Measurements from ENCODE around the gene TRAF7. TPM values are rescaled to one million over a fixed set of nuclear protein-coding genes. Genes with fewer than 3 reads are reported as not detected.
"Not testable (repeated sequence)": the region's sequence is repeated elsewhere in the genome, so short reads cannot be mapped to it uniquely, and the experiment has no call there.

The TRAF7 gene
- total RNA-seq, 6 donors from 2014 or later = 34.6 to 72.6 (median 52.9) TPM

DNA sequence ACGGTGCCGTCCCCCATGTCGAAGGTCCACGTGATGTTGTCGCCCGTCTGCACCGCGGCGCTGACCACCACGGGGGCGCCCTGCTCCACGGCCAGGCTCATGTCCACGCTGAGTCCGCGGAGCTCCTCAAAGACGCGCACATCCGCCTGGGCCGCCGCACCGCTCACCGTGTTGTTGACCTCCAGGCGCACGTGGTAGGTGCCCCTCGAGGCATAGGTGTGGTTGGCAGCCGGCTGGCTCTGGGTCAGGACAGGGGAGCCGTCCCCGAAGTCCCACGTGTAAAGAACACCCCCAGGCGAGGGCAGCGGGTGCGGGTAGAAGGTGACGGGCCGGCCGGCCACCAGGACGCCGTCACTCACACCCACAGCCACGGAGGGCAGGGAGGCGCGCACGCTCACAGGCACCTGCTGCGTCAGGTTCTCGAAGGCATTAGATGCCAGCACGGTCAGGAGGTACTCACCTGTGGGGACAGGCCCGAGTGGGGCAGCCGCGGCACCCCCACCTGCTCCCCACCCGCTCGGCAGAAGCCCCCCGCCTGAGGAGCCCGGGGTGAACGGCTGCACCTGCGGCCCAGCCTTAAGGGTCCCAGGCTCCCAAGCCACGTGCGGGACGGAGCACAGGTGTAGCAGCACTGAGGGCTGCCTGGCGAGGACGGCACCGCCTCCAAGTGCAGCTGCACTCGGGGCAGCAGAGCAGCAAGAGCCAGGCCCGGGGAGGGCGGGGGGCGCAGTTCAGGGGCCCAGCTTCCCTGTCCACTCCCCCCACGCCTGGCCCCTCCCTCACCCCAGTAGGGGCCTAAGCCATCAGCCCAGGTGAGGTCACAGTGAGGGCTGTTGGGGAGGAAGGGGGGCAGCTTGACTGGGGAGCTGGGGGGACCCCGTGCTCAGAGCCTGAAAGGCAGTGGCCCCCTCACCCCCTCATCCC is 43.9 kb upstream of the TRAF7 start:
- DNase-seq = peak in 1 of 2 donors; percentile 75
- peak in 1 of 2 donors; percentile 35 for ATAC-seq (ENCODE audit: low FRiP score in 2 of 2)

GRCh38 chr16:2112539-2113106 is 43.0 kb upstream of the TRAF7 start:
- peak in 1 of 2 donors; percentile 72 for DNase-seq
- peaks cover 5 to 74% (median 57%) of the 10 kb centered on the region in 4 donors for H3K36me3 ChIP-seq
- not testable (repeated sequence) for H3K9me3 ChIP-seq; H3K27ac ChIP-seq; ATAC-seq (ENCODE audit: low FRiP score in 2 of 2); H3K27me3 ChIP-seq; H3K4me3 ChIP-seq; H3K4me1 ChIP-seq
- WGBS, 2 donors = 87 to 92% methylated on average over 6 to 19 of the region's 30 CpGs

More for the DNA sequence above, 43.9 kb upstream of the TRAF7 start:
- WGBS, 2 donors = 95 to 99% methylated on average over 25 to 48 of the region's 65 CpGs
- H3K4me1 ChIP-seq, H3K27me3 ChIP-seq, H3K9me3 ChIP-seq, H3K4me3 ChIP-seq, H3K27ac ChIP-seq: not testable (repeated sequence)
- H3K36me3 ChIP-seq = peaks cover 5 to 79% (median 58%) of the 10 kb centered on the region in 4 donors

DNA sequence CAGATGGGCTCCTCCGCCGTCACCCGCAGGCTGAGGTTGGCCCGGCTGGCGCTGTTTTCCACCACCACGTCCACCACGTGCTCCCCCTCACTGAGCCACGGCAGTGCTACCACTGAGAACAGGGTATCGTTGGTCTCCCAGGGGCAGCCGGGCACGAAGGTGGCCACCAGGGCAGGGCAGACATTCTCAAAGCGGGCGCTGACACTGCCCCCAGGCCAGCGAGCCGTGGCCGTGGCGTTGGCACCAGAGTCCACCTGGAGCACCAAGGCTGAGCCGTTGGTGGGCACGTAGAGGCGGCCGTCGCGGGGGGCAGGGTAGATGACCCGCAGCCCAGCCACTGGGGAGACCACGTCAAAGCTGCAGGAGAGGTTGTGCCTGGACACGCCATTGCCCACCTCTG is 41.4 kb upstream of the TRAF7 start:
- not testable (repeated sequence) for ATAC-seq (ENCODE audit: low FRiP score in 2 of 2); H3K9me3 ChIP-seq; H3K4me1 ChIP-seq; H3K4me3 ChIP-seq; H3K27ac ChIP-seq; H3K27me3 ChIP-seq
- 97 to 100% methylated on average over 20 of the region's 26 CpGs for WGBS, 2 donors
- peak in 1 of 2 donors; percentile 76 for DNase-seq
- H3K36me3 ChIP-seq = peaks cover 5 to 58% (median 44%) of the 10 kb centered on the region in 4 donors

DNA sequence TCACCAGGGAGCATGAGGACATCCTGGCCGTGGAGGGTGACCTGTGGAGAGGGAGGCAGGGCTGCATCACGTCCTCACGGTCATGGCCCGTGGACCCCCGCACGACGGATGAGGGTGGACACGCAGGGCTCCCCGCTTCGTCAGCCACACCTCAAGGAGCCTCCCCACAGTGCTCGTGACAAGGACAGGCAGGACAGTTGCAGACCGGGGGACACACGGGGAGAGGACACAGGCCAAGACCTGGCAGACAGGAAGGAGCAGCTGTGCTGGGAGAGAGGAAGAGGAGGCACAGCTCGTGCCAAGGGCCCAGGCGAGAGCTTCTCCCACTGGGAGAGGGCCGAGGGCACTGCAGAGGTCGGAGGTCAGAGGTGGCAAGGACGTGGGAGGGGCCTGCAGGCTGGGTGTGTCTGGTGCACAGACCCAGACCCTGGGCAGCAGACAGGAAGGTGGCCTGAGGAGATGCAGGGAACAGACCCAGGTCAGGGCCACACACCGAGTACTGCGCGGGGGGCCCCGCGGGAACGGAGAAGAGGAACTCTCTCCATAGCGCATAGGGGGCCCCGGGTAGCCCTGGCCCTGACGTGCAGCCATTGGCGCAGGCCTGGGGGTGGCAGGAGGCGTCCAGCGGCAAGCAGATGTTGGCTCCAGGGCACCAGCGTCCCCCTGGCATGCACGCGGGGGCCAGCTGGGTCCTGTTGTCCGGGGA is 40.5 kb upstream of the TRAF7 start:
- 87 to 88% methylated on average over 12 to 18 of the region's 34 CpGs for WGBS, 2 donors
- not testable (repeated sequence) for H3K27ac ChIP-seq; H3K4me1 ChIP-seq; ATAC-seq (ENCODE audit: low FRiP score in 2 of 2); H3K27me3 ChIP-seq; H3K4me3 ChIP-seq; H3K9me3 ChIP-seq
- peaks cover 5 to 50% (median 38%) of the 10 kb centered on the region in 4 donors for H3K36me3 ChIP-seq
- DNase-seq = peak in 1 of 2 donors; percentile 66

- Histone ChIP-seq H3K4me1 (peaks cover 0 to 9% (median 5%) of the 10 kb centered on the region in 4 donors), H3K9me3 (no peaks in the 10 kb centered on the region), H3K27me3 (no peaks in the 10 kb centered on the region), H3K27ac (no peak overlapping the region), H3K4me3 (no peak overlapping the region), H3K36me3 (peaks cover 5 to 44% (median 34%) of the 10 kb centered on the region in 4 donors)
- WGBS, 2 donors = 93% methylated on average over 9 of the region's 13 CpGs; no CpG with 5 or more reads in 1 of the 2 donors
- no peak for TF ChIP-seq POLR2A (IDR thresholded peaks at IDR 0.05)
- TF ChIP-seq CTCF (IDR thresholded peaks at IDR 0.05) = no peak
- no peak for TF ChIP-seq POLR2AphosphoS5 (IDR thresholded peaks at IDR 0.05)
- TF ChIP-seq EP300 (IDR thresholded peaks at IDR 0.05) = no peak
- ATAC-seq (ENCODE audit: low FRiP score in 2 of 2) (no peak), DNase-seq (peak in 1 of 2 donors; percentile 73)
These were observed 40.0 kb upstream of the TRAF7 start for GRCh38 chr16:2115591-2115973.

GRCh38 chr16:2116428-2116827 is 39.2 kb upstream of the TRAF7 start:
- Histone ChIP-seq H3K36me3 (peaks cover 0 to 36% (median 26%) of the 10 kb centered on the region in 4 donors), H3K4me1 (peaks cover 0 to 13% (median 5%) of the 10 kb centered on the region in 4 donors)
- H3K4me3 ChIP-seq; H3K27me3 ChIP-seq; H3K9me3 ChIP-seq; H3K27ac ChIP-seq; ATAC-seq (ENCODE audit: low FRiP score in 2 of 2): not testable (repeated sequence)
- WGBS, 2 donors = 84% methylated on average over 8 of the region's 24 CpGs; no CpG with 5 or more reads in 1 of the 2 donors
- DNase-seq = peak in 1 of 2 donors; percentile 78

DNA sequence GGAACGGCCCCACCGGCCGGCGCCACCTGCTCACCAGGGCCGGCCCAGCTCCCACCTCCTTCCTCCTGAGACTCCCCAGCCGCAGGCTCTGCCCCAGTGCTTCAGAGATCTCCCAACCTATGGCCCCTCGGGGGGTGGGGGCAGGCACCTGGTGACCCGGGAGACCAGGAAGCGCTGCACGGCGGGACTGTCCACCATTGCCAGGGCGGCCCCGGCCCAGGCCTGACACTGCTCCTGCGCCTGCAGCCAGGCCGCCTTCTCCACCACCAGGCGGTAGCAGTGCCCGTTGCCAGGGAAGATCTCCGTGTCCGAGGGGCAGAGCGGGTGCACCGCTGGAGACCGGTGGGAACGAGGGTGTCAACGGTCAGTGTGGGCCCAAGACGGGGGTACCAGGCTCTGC is 38.2 kb upstream of the TRAF7 start:
- 93% methylated on average over 13 of the region's 25 CpGs; no CpG with 5 or more reads in 1 of the 2 donors for WGBS, 2 donors
- ATAC-seq (ENCODE audit: low FRiP score in 2 of 2); H3K27ac ChIP-seq; H3K27me3 ChIP-seq; H3K4me3 ChIP-seq; H3K9me3 ChIP-seq: not testable (repeated sequence)
- peaks cover 0 to 27% (median 17%) of the 10 kb centered on the region in 4 donors for H3K36me3 ChIP-seq
- H3K4me1 ChIP-seq = peaks cover 0 to 21% (median 9%) of the 10 kb centered on the region in 4 donors
- peak in 1 of 2 donors; percentile 64 for DNase-seq

DNA sequence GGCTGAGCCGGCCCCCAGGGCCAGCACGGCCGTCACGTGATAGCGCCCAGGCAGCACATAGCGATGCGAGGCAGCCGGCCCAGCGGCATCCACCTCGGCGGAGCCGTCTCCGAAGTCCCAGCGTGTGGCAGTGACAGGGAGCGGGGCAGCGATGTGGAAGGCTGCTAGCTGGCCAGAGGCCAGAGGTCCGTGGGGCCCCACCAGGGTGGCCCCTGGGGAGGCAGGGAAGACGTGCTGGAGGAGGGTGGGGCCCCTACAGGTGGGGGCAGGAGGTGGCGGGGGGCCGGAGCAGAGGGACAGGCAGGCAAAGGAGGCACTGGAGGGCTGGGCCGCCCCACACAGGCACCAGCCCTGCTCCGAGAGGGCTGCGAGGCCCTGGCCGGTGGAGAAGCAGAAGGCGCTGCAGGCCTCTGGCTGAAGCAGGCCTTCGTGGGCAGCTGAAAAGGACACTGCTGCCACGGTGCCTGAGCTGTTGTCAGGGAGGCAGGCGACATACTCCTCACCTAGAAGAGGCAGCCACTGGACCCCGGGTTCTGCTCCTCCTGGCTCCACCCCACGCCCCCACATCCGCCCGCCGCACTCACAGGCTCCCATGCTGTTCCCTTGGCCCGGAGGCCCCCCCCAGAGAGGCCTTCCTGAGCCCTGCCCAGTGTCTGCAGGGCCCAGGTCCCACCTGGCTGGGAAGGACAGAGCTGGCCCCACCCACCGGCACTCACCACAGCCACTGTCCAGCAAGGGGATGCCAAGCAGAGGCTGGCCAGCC is 37.4 kb upstream of the TRAF7 start:
- not testable (repeated sequence) for H3K27ac ChIP-seq; ATAC-seq (ENCODE audit: low FRiP score in 2 of 2); H3K9me3 ChIP-seq; H3K27me3 ChIP-seq; H3K4me3 ChIP-seq
- peak in 1 of 2 donors; percentile 73 for DNase-seq
- H3K4me1 ChIP-seq = peaks cover 3 to 29% (median 15%) of the 10 kb centered on the region in 4 donors
- H3K36me3 ChIP-seq = peaks cover 0 to 21% (median 14%) of the 10 kb centered on the region in 4 donors
- WGBS, 2 donors = 69% methylated on average over 7 of the region's 35 CpGs; no CpG with 5 or more reads in 1 of the 2 donors

Measured in upper lobe of left lung (tissue), 6 donors.